ENCODE results near the gene TMEM225B.

- TF ChIP-seq, protein P1, sequence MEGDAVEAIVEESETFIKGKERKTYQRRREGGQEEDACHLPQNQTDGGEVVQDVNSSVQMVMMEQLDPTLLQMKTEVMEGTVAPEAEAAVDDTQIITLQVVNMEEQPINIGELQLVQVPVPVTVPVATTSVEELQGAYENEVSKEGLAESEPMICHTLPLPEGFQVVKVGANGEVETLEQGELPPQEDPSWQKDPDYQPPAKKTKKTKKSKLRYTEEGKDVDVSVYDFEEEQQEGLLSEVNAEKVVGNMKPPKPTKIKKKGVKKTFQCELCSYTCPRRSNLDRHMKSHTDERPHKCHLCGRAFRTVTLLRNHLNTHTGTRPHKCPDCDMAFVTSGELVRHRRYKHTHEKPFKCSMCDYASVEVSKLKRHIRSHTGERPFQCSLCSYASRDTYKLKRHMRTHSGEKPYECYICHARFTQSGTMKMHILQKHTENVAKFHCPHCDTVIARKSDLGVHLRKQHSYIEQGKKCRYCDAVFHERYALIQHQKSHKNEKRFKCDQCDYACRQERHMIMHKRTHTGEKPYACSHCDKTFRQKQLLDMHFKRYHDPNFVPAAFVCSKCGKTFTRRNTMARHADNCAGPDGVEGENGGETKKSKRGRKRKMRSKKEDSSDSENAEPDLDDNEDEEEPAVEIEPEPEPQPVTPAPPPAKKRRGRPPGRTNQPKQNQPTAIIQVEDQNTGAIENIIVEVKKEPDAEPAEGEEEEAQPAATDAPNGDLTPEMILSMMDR (IDR thresholded peaks at IDR 0.05 in 8 of 11, conservative IDR thresholded peaks at IDR 0.05 in 3 of 11): no peak
- no peak for TF ChIP-seq POLR2AphosphoS5 (IDR thresholded peaks at IDR 0.05)
Observed at GRCh38 chr7:99573257-99573656, 24.8 kb upstream of the TMEM225B start.

All from spleen (tissue), 7 donors.